GM12865 (cell line): Measurements from ENCODE around the gene ADARB2.

Source experiments
- DNase-seq: peaks from one replicate; pipeline ENCODE4 v3.0.0; 2010; ENCODE audit warnings: low read depth
- H3K4me3 ChIP-seq: 2 replicates; pipeline ENCODE4 v1.5.1; 2011; ENCODE audit warnings: mild to moderate bottlenecking, low read depth, low read length, control low read depth
- CTCF ChIP-seq: IDR thresholded peaks from 2 replicates; pipeline ENCODE4 v1.5.1; 2011; ENCODE audit warnings: low read length, control low read depth, low read depth, inconsistent platforms; ENCODE audit not compliant: insufficient read depth; ENCODE audit errors: missing control alignments

ADARB2 gene

GRCh38 chr10:1186683-1186990 is 550.7 kb downstream of the ADARB2 start:
- DNase-seq, result no peak
- H3K4me3 ChIP-seq, result no peak overlapping the region
- no peak for TF ChIP-seq CTCF

GRCh38 chr10:1185911-1186682 is 551.2 kb downstream of the ADARB2 start:
- no peak for DNase-seq
- TF ChIP-seq CTCF, result no peak
- H3K4me3 ChIP-seq, result no peak overlapping the region

- no peak for DNase-seq
- H3K4me3 ChIP-seq, result no peak overlapping the region
- no peak for TF ChIP-seq CTCF
Observed at GRCh38 chr10:1184541-1185430, 552.5 kb downstream of the ADARB2 start.

- TF ChIP-seq CTCF, result no peak
- no peak for DNase-seq
- no peak overlapping the region for H3K4me3 ChIP-seq
Observed at GRCh38 chr10:1183701-1184100, 553.6 kb downstream of the ADARB2 start.

- no peak for DNase-seq
- no peak overlapping the region for H3K4me3 ChIP-seq
- no peak for TF ChIP-seq CTCF
Observed at GRCh38 chr10:1183033-1183396, 554.3 kb downstream of the ADARB2 start.

GRCh38 chr10:1182280-1183032 is 554.9 kb downstream of the ADARB2 start:
- H3K4me3 ChIP-seq, result no peak overlapping the region
- no peak for DNase-seq
- TF ChIP-seq CTCF, result no peak
